ENCODE results near the gene TXNL4A.

TXNL4A gene

GRCh38 chr18:79988451-79989194 is at the start of gene TXNL4A:
TSS of gene TXNL4A (minus strand) at chr18:79988563. CDS start at chr18:79988392, 171 bp downstream.
- Histone ChIP-seq H3K4me2 (ENCODE audit: insufficient read depth, low read length) (peak within 1 kb of the TSS; percentile 84), H3K4me1 (ENCODE audit: insufficient read depth, low read length) (peaks cover 46% of the 10 kb centered on the region), H3K9ac (ENCODE audit: low read depth, low read length) (peak within 1 kb of the TSS; percentile 94), H2AFZ (ENCODE audit: low read depth, low read length) (peak within 1 kb of the TSS; percentile 97), H3K27ac (ENCODE audit: low read length) (peak within 1 kb of the TSS; percentile 94), H4K20me1 (ENCODE audit: insufficient read depth, low read length) (peaks cover 41% of the 10 kb centered on the region), H3K27me3 (ENCODE audit: insufficient read depth, low read length, poor library complexity) (no peaks in the 10 kb centered on the region), H3K9me3 (ENCODE audit: insufficient read depth, low read length, severe bottlenecking) (no peaks in the 10 kb centered on the region), H3K4me3 (ENCODE audit: low read depth in 1 of 2, low read length in 2 of 2) (peak within 1 kb of the TSS; percentile 90 to 98), H3K79me2 (ENCODE audit: insufficient read depth, low read length) (peaks cover 59% of the 10 kb centered on the region), H3K36me3 (ENCODE audit: insufficient read depth, low read length) (peaks cover 35% of the 10 kb centered on the region)
- DNase-seq: peak; percentile 87
- TF ChIP-seq CTCF (IDR thresholded peaks at IDR 0.05; ENCODE audit: borderline replicate concordance, extremely low read depth, low read length, poor library complexity, severe bottlenecking): no peak
- ATAC-seq (ENCODE audit: insufficient read depth, low read depth): peak; percentile 93

- ATAC-seq (ENCODE audit: insufficient read depth, low read depth) (no peak), DNase-seq (no peak)
- Histone ChIP-seq H3K4me2 (ENCODE audit: insufficient read depth, low read length) (no peak overlapping the region; the same call in 1 of the 2 replicates), H4K20me1 (ENCODE audit: insufficient read depth, low read length) (peaks cover 19% of the 10 kb centered on the region; the same call in 1 of the 2 replicates), H3K27me3 (ENCODE audit: insufficient read depth, low read length, poor library complexity) (no peaks in the 10 kb centered on the region), H3K9ac (ENCODE audit: low read depth, low read length) (no peak overlapping the region), H2AFZ (ENCODE audit: low read depth, low read length) (no peak overlapping the region), H3K79me2 (ENCODE audit: insufficient read depth, low read length) (peaks cover 48% of the 10 kb centered on the region), H3K27ac (ENCODE audit: low read length) (no peak overlapping the region), H3K4me1 (ENCODE audit: insufficient read depth, low read length) (peaks cover 30% of the 10 kb centered on the region), H3K9me3 (ENCODE audit: insufficient read depth, low read length, severe bottlenecking) (no peaks in the 10 kb centered on the region), H3K36me3 (ENCODE audit: insufficient read depth, low read length) (peaks cover 42% of the 10 kb centered on the region), H3K4me3 (ENCODE audit: low read depth in 1 of 2, low read length in 2 of 2) (no peak overlapping the region)
- TF ChIP-seq EZH2 (IDR thresholded peaks at IDR 0.05; ENCODE audit: borderline replicate concordance, low read depth, low read length, severe bottlenecking) (no peak), CTCF (IDR thresholded peaks at IDR 0.05; ENCODE audit: borderline replicate concordance, extremely low read depth, low read length, poor library complexity, severe bottlenecking) (no peak)
Observed at GRCh38 chr18:80037300-80037699, 48.9 kb upstream of the TXNL4A start.

GRCh38 chr18:80035997-80036396 is 47.6 kb upstream of the TXNL4A start:
- peak overlapping the region; percentile 98 for H3K4me2 ChIP-seq (ENCODE audit: insufficient read depth, low read length)
- H3K4me3 ChIP-seq (ENCODE audit: low read depth in 1 of 2, low read length in 2 of 2): peak overlapping the region in 1 of 2 experiments; percentile 99; a peak in 3 of 4 replicates
- peaks cover 30% of the 10 kb centered on the region for H3K4me1 ChIP-seq (ENCODE audit: insufficient read depth, low read length)
- H3K27me3 ChIP-seq (ENCODE audit: insufficient read depth, low read length, poor library complexity): no peaks in the 10 kb centered on the region
- peaks cover 14% of the 10 kb centered on the region; the same call in 1 of the 2 replicates for H4K20me1 ChIP-seq (ENCODE audit: insufficient read depth, low read length)
- TF ChIP-seq EZH2 (IDR thresholded peaks at IDR 0.05; ENCODE audit: borderline replicate concordance, low read depth, low read length, severe bottlenecking): no peak
- no peak for TF ChIP-seq CTCF (IDR thresholded peaks at IDR 0.05; ENCODE audit: borderline replicate concordance, extremely low read depth, low read length, poor library complexity, severe bottlenecking)
- no peaks in the 10 kb centered on the region for H3K9me3 ChIP-seq (ENCODE audit: insufficient read depth, low read length, severe bottlenecking)
- no peak overlapping the region for H2AFZ ChIP-seq (ENCODE audit: low read depth, low read length)
- peaks cover 37% of the 10 kb centered on the region for H3K36me3 ChIP-seq (ENCODE audit: insufficient read depth, low read length)
- no peak overlapping the region for H3K27ac ChIP-seq (ENCODE audit: low read length)
- ATAC-seq (ENCODE audit: insufficient read depth, low read depth): no peak
- H3K79me2 ChIP-seq (ENCODE audit: insufficient read depth, low read length): peaks cover 44% of the 10 kb centered on the region
- no peak for DNase-seq
- peak overlapping the region; percentile 95 for H3K9ac ChIP-seq (ENCODE audit: low read depth, low read length)

Data from DND-41 (cell line).